H9 (cell line): ENCODE data around the gene LIN7A. TPM values are rescaled to one million over a fixed set of nuclear protein-coding genes. Genes with fewer than 3 reads are reported as not detected.

ENCODE experiments used
- DNase-seq: peaks from one replicate; pipeline ENCODE4 v3.0.0-alpha.2; 2017
- H2AFZ ChIP-seq: one replicate; pipeline ENCODE4 v1.6.1; 2013; ENCODE audit warnings: mild to moderate bottlenecking, low read length, control low read depth, moderate library complexity
- H2AK5ac ChIP-seq: 2 replicates; pipeline ENCODE4 v1.6.1; 2013; ENCODE audit warnings: low read length, control low read depth, mixed read lengths; ENCODE audit not compliant: insufficient read length
- H2BK120ac ChIP-seq: one replicate; pipeline ENCODE4 v1.6.1; 2013; ENCODE audit warnings: low read depth, mild to moderate bottlenecking, low read length, control low read depth, inconsistent platforms; ENCODE audit not compliant: poor library complexity, severe bottlenecking
- H2BK12ac ChIP-seq: 2 replicates; pipeline ENCODE4 v1.6.1; 2013; ENCODE audit warnings: low read length, control low read depth, mixed read lengths, low read depth; ENCODE audit not compliant: insufficient read length
- H2BK15ac ChIP-seq: 2 replicates; pipeline ENCODE4 v1.6.1; 2013; ENCODE audit warnings: low read depth, low read length, control low read depth
- H2BK20ac ChIP-seq: one replicate; pipeline ENCODE4 v1.6.1; 2013; ENCODE audit warnings: low read depth, mild to moderate bottlenecking, low read length, control low read depth, inconsistent platforms; ENCODE audit not compliant: poor library complexity, severe bottlenecking
- H2BK5ac ChIP-seq: 2 replicates; pipeline ENCODE4 v1.6.1; 2013; ENCODE audit warnings: low read length, control low read depth, mixed read lengths; ENCODE audit not compliant: insufficient read length
- H3K14ac ChIP-seq: 2 replicates; pipeline ENCODE4 v1.6.1; 2013; ENCODE audit warnings: low read length, control low read depth; ENCODE audit not compliant: insufficient read depth
- H3K18ac ChIP-seq: 2 replicates; pipeline ENCODE4 v1.6.1; 2013; ENCODE audit warnings: low read depth, mild to moderate bottlenecking, mixed read lengths, low read length, control low read depth; ENCODE audit not compliant: insufficient read length
- H3K23ac ChIP-seq: 2 replicates; pipeline ENCODE4 v1.6.1; 2013; ENCODE audit warnings: low read length, control low read depth, mixed read lengths, low read depth; ENCODE audit not compliant: insufficient read length
- H3K23me2 ChIP-seq: 2 replicates; pipeline ENCODE4 v1.6.1; 2013; ENCODE audit warnings: low read depth, mild to moderate bottlenecking, mixed read lengths, low read length, control low read depth; ENCODE audit not compliant: insufficient read length, poor library complexity, severe bottlenecking
- H3K27ac ChIP-seq: 2 replicates; pipeline ENCODE4 v1.5.1; 2013; ENCODE audit warnings: low read length, control low read depth, mixed read lengths, low read depth; ENCODE audit not compliant: insufficient read length
- H3K27me3 ChIP-seq: 2 replicates; pipeline ENCODE4 v1.6.1; 2013; ENCODE audit warnings: low read length, control low read depth, inconsistent platforms; ENCODE audit not compliant: insufficient read depth
- H3K4ac ChIP-seq: 2 replicates; pipeline ENCODE4 v1.6.1; 2013; ENCODE audit warnings: low read depth, mild to moderate bottlenecking, control low read depth, inconsistent platforms, low read length, moderate library complexity
- H3K4me1 ChIP-seq: 2 replicates; pipeline ENCODE4 v1.6.1; 2013; ENCODE audit warnings: low read length, control low read depth, inconsistent platforms; ENCODE audit not compliant: insufficient read depth
- H3K4me2 ChIP-seq: 2 replicates; pipeline ENCODE4 v1.6.1; 2013; ENCODE audit warnings: low read length, control low read depth, mixed read lengths; ENCODE audit not compliant: insufficient read length, insufficient read depth
- H3K56ac ChIP-seq: 2 replicates; pipeline ENCODE4 v1.6.1; 2013; ENCODE audit warnings: low read depth, mild to moderate bottlenecking, mixed read lengths, low read length, control low read depth; ENCODE audit not compliant: insufficient read length
- H3K79me1 ChIP-seq: 2 replicates; pipeline ENCODE4 v1.6.1; 2013; ENCODE audit warnings: low read depth, mild to moderate bottlenecking, moderate library complexity, low read length, control low read depth, inconsistent platforms; ENCODE audit not compliant: insufficient read depth, poor library complexity, severe bottlenecking
- H3K79me2 ChIP-seq: 2 replicates; pipeline ENCODE4 v1.6.1; 2013; ENCODE audit warnings: low read length, control low read depth, inconsistent platforms; ENCODE audit not compliant: insufficient read depth
- H3K9ac ChIP-seq: 2 replicates; pipeline ENCODE4 v1.6.1; 2013; ENCODE audit warnings: low read length, control low read depth, mixed read lengths; ENCODE audit not compliant: insufficient read length; ENCODE audit errors: extremely low read depth
- H3K9me3 ChIP-seq: one replicate; pipeline ENCODE4 v1.6.1; 2013; ENCODE audit warnings: low read depth, low read length, inconsistent platforms; ENCODE audit not compliant: control insufficient read depth
- H3T11ph ChIP-seq: one replicate; pipeline ENCODE4 v1.6.1; 2013; ENCODE audit warnings: mild to moderate bottlenecking, low read length, control low read depth, inconsistent platforms
- H4K20me1 ChIP-seq: one replicate; pipeline ENCODE4 v1.6.1; 2013; ENCODE audit not compliant: control insufficient read depth, insufficient read length, insufficient read depth
- H4K5ac ChIP-seq: 2 replicates; pipeline ENCODE4 v1.6.1; 2013; ENCODE audit warnings: low read depth, mild to moderate bottlenecking, mixed read lengths, low read length, control low read depth; ENCODE audit not compliant: insufficient read length
- H4K8ac ChIP-seq: replicated peaks from 2 replicates; pipeline ENCODE4 v1.6.1; 2013; ENCODE audit warnings: low read length, control low read depth, mixed read lengths, low read depth; ENCODE audit not compliant: insufficient read length
- H4K91ac ChIP-seq: 2 replicates; pipeline ENCODE4 v1.6.1; 2013; ENCODE audit warnings: low read depth, mild to moderate bottlenecking, moderate library complexity, mixed read lengths, low read length, control low read depth; ENCODE audit not compliant: insufficient read length
- H3K27ac Mint-ChIP-seq, 3 experiments: 2 replicates in 2 of 3; 3 replicates in 1 of 3; pipeline ENCODE4 v1.8.0; 2020 to 2021; ENCODE audit warnings: mixed read lengths in 3 of 3, mild to moderate bottlenecking in 1 of 3, moderate library complexity in 1 of 3
- H3K27me3 Mint-ChIP-seq: 2 replicates; pipeline ENCODE4 v1.8.0; 2021; ENCODE audit warnings: low read depth, mild to moderate bottlenecking, moderate library complexity, mixed read lengths
- H3K36me3 Mint-ChIP-seq, 3 experiments: 2 replicates in 2 of 3; 3 replicates in 1 of 3; pipeline ENCODE4 v1.8.0; 2020 to 2021; ENCODE audit warnings: low read depth in 3 of 3, mixed read lengths in 3 of 3; ENCODE audit not compliant: insufficient read depth in 1 of 3
- H3K4me1 Mint-ChIP-seq, 2 experiments: 2 replicates each; pipeline ENCODE4 v1.8.0; 2020; ENCODE audit warnings: mixed read lengths in 2 of 2
- H3K4me3 Mint-ChIP-seq, 2 experiments: 2 replicates in 1 of 2; 3 replicates in 1 of 2; pipeline ENCODE4 v1.8.0; 2020 to 2021; ENCODE audit warnings: mild to moderate bottlenecking in 2 of 2, mixed read lengths in 2 of 2, moderate library complexity in 1 of 2
- H3K9me3 Mint-ChIP-seq, 2 experiments: 2 replicates in 1 of 2; 3 replicates in 1 of 2; pipeline ENCODE4 v1.8.0; 2020; ENCODE audit warnings: mild to moderate bottlenecking in 2 of 2, mixed read lengths in 2 of 2, moderate library complexity in 1 of 2
- WGBS: extraction: QIAGEN DNeasy Blood & Tissue Kit; methylation state at CpG from one replicate; pipeline ENCODE4 v1.1.7; 2013; ENCODE audit warnings: missing lambda C conversion rate, low lambda C conversion rate, mixed read lengths; ENCODE audit not compliant: insufficient read length; ENCODE audit errors: extremely low coverage; 5-methylcytosine and 5-hydroxymethylcytosine counted together
- total RNA-seq: library from RNA; stranded (reverse); gene quantifications from 2 replicates; pipeline ENCODE4 v1.2.1, GENCODE V29; 2021
- TF ChIP-seq, protein P1 (sequence below): fragments of 200-600 bp; sonication (generic); conservative IDR thresholded peaks from 3 replicates; pipeline ENCODE4 v1.8.0; 2021; ENCODE audit warnings: antibody characterized with exemption, mild to moderate bottlenecking

Gene LIN7A
- total RNA-seq, 1 experiment from 2014 or later, result 18.3 TPM

GRCh38 chr12:80766897-80767296 lies 170.8 kb downstream of the LIN7A start:
- H2AFZ ChIP-seq, result no peak overlapping the region
- WGBS, result no CpG with 5 or more reads among the region's 2 CpGs
- H3K4me3 Mint-ChIP-seq, result no peak overlapping the region

More at GRCh38 chr12:80766897-80767296, 170.8 kb downstream of the LIN7A start:
- H3K27me3 Mint-ChIP-seq, result no peaks in the 10 kb centered on the region
- Histone ChIP-seq H3K79me2 (no peaks in the 10 kb centered on the region), H3K4ac (no peak overlapping the region), H2BK5ac (no peak overlapping the region), H3K56ac (no peak overlapping the region), H2BK12ac (no peak overlapping the region), H3T11ph (no peak overlapping the region), H3K4me1 (peaks cover 8% of the 10 kb centered on the region; the same call in 1 of the 2 replicates), H3K27ac (no peak overlapping the region), H2BK20ac (no peak overlapping the region), H3K14ac (no peak overlapping the region), H4K8ac (no peak overlapping the region), H4K20me1 (no peaks in the 10 kb centered on the region), H3K23me2 (no peaks in the 10 kb centered on the region), H3K4me2 (no peak overlapping the region), H2AK5ac (no peak overlapping the region), H2BK120ac (no peak overlapping the region), H3K23ac (no peak overlapping the region), H4K91ac (no peak overlapping the region), H3K9me3 (no peaks in the 10 kb centered on the region), H4K5ac (no peak overlapping the region), H3K79me1 (no peaks in the 10 kb centered on the region), H3K9ac (no peak overlapping the region), H3K18ac (no peak overlapping the region), H2BK15ac (no peak overlapping the region), H3K27me3 (no peaks in the 10 kb centered on the region)
- H3K36me3 Mint-ChIP-seq, result peaks cover 0 to 3% (median 1%) of the 10 kb centered on the region in 3 experiments; a peak in 4 of 7 replicates
- TF ChIP-seq, protein P1, sequence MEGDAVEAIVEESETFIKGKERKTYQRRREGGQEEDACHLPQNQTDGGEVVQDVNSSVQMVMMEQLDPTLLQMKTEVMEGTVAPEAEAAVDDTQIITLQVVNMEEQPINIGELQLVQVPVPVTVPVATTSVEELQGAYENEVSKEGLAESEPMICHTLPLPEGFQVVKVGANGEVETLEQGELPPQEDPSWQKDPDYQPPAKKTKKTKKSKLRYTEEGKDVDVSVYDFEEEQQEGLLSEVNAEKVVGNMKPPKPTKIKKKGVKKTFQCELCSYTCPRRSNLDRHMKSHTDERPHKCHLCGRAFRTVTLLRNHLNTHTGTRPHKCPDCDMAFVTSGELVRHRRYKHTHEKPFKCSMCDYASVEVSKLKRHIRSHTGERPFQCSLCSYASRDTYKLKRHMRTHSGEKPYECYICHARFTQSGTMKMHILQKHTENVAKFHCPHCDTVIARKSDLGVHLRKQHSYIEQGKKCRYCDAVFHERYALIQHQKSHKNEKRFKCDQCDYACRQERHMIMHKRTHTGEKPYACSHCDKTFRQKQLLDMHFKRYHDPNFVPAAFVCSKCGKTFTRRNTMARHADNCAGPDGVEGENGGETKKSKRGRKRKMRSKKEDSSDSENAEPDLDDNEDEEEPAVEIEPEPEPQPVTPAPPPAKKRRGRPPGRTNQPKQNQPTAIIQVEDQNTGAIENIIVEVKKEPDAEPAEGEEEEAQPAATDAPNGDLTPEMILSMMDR, result no peak
- H3K27ac Mint-ChIP-seq, result peak overlapping the region in 1 of 3 experiments; percentile 30; a peak in 1 of 7 replicates
- H3K9me3 Mint-ChIP-seq, result peaks cover 0 to 2% of the 10 kb centered on the region in 2 experiments; a peak in 2 of 5 replicates
- no peak for DNase-seq
- peaks cover 53 to 54% of the 10 kb centered on the region in 2 experiments for H3K4me1 Mint-ChIP-seq
